ENCODE data around the gene ABHD2. TPM values are rescaled to one million over a fixed set of nuclear protein-coding genes. Genes with fewer than 3 reads are reported as not detected.
"Not testable (repeated sequence)": the region's sequence is repeated elsewhere in the genome, so short reads cannot be mapped to it uniquely, and the experiment has no call there.

ABHD2 gene
- total RNA-seq, 2 donors from 2014 or later, result 50.8 to 136 TPM

- Histone ChIP-seq H3K4me3 (no peak overlapping the region), H3K36me3 (replicated peaks in 1 of 2; ENCODE audit: insufficient read depth in 1 of 2, low read depth in 2 of 2) (no peaks in the 10 kb centered on the region), H3K27ac (peak overlapping the region in 3 of 4 donors; percentile 3 to 48 (median 35)), H3K9me3 (no peaks in the 10 kb centered on the region), H3K4me1 (peaks cover 75% of the 10 kb centered on the region), H3K27me3 (no peaks in the 10 kb centered on the region)
- WGBS, 2 donors, result 67 to 69% methylated on average over 10 of the region's 10 CpGs
- TF ChIP-seq POLR2A (IDR thresholded peaks at IDR 0.05) (no peak), CTCF (IDR thresholded peaks at IDR 0.05) (no peak)
- no peak for DNase-seq
- no peak for ATAC-seq
- intact Hi-C loops (cut with DNase I), result no loop called here
Observed at GRCh38 chr15:89138999-89139612, 50.9 kb downstream of the ABHD2 start.

- Histone ChIP-seq H3K4me1 (peaks cover 78% of the 10 kb centered on the region), H3K27ac (peak overlapping the region; percentile 3 to 48 (median 34)), H3K9me3 (no peaks in the 10 kb centered on the region), H3K27me3 (no peaks in the 10 kb centered on the region), H3K36me3 (replicated peaks in 1 of 2; ENCODE audit: insufficient read depth in 1 of 2, low read depth in 2 of 2) (no peaks in the 10 kb centered on the region), H3K4me3 (no peak overlapping the region)
- DNase-seq (peak in 2 of 4 donors; percentile 43 to 48), ATAC-seq (no peak)
- TF ChIP-seq CTCF (IDR thresholded peaks at IDR 0.05), result peak in 3 of 7 experiments; percentile 19 to 29 (median 21)
- TF ChIP-seq POLR2A (IDR thresholded peaks at IDR 0.05), result no peak
- WGBS, 2 donors, result 27 to 37% methylated on average over 7 to 8 of the region's 8 CpGs
- intact Hi-C loops (cut with DNase I), result loop anchor here (5.0 kb wide), 1 partner anchor 37 kb away; no protein-coding TSS in a partner anchor
Observed at GRCh38 chr15:89139613-89140499, 51.6 kb downstream of the ABHD2 start.

GRCh38 chr15:89140595-89140994, 52.3 kb downstream of the ABHD2 start:
- H3K27me3 ChIP-seq, result no peaks in the 10 kb centered on the region
- DNase-seq, result no peak
- WGBS, 2 donors, result 56 to 60% methylated on average over 4 of the region's 4 CpGs
- intact Hi-C loops (cut with DNase I), result loop anchor here (5.0 kb wide), 1 partner anchor 37 kb away; no protein-coding TSS in a partner anchor
- peaks cover 80% of the 10 kb centered on the region for H3K4me1 ChIP-seq
- H3K4me3 ChIP-seq, result no peak overlapping the region
- no peaks in the 10 kb centered on the region for H3K9me3 ChIP-seq
- no peaks in the 10 kb centered on the region for H3K36me3 ChIP-seq (replicated peaks in 1 of 2; ENCODE audit: insufficient read depth in 1 of 2, low read depth in 2 of 2)
- no peak for ATAC-seq
- TF ChIP-seq CTCF (IDR thresholded peaks at IDR 0.05) (no peak), POLR2A (IDR thresholded peaks at IDR 0.05) (no peak)
- peak overlapping the region in 2 of 4 donors; percentile 32 to 34 for H3K27ac ChIP-seq

GRCh38 chr15:89141159-89141558, 52.9 kb downstream of the ABHD2 start:
- H3K9me3 ChIP-seq; DNase-seq; H3K4me3 ChIP-seq; H3K27me3 ChIP-seq; ATAC-seq; H3K36me3 ChIP-seq (replicated peaks in 1 of 2; ENCODE audit: insufficient read depth in 1 of 2, low read depth in 2 of 2): not testable (repeated sequence)
- intact Hi-C loops (cut with DNase I), result loop anchor here (5.0 kb wide), 1 partner anchor 36 kb away; no protein-coding TSS in a partner anchor
- peaks cover 80% of the 10 kb centered on the region for H3K4me1 ChIP-seq
- peak overlapping the region in 1 of 4 donors; percentile 34 for H3K27ac ChIP-seq
- WGBS, 2 donors, result 96 to 97% methylated on average over 10 of the region's 10 CpGs

GRCh38 chr15:89141885-89142284, 53.6 kb downstream of the ABHD2 start:
- Histone ChIP-seq H3K4me1 (peaks cover 72% of the 10 kb centered on the region), H3K27ac (peak overlapping the region in 2 of 4 donors; percentile 11 to 16), H3K27me3 (no peaks in the 10 kb centered on the region), H3K9me3 (no peaks in the 10 kb centered on the region), H3K4me3 (no peak overlapping the region), H3K36me3 (replicated peaks in 1 of 2; ENCODE audit: insufficient read depth in 1 of 2, low read depth in 2 of 2) (no peaks in the 10 kb centered on the region)
- TF ChIP-seq POLR2A (IDR thresholded peaks at IDR 0.05), result no peak
- TF ChIP-seq CTCF (IDR thresholded peaks at IDR 0.05), result no peak
- 55 to 69% methylated on average over 2 of the region's 2 CpGs for WGBS, 2 donors
- ATAC-seq (no peak), DNase-seq (no peak)
- intact Hi-C loops (cut with DNase I), result loop anchor here (5.0 kb wide), 1 partner anchor 35 kb away; no protein-coding TSS in a partner anchor
